ENCODE results near the gene MTARC2. TPM values are rescaled to one million over a fixed set of nuclear protein-coding genes. Genes with fewer than 3 reads are reported as not detected.

The MTARC2 gene
- total RNA-seq, 2 experiments from 2014 or later: not detected

DNA sequence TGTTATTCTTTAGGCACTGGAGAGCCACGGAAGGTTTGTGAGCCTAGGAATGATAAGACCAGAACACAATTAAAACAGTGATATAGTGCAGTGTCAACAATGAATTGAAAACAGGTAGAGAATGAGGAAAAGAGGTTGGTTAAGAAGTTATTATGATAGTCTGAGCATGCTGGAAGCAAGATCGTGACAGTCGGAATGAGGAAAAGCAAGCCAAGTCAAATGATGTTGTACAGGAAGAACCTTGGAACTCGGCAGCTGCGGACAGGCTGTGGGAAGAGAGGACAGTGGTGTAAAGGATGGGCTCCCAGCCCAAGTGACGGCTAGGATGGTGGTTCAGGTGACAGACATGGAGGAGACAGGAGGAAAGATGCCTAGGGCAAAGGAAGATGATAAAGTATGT lies 64.2 kb downstream of the MTARC2 start:
- no peak for DNase-seq
- Mint-ChIP-seq H3K36me3 (no peaks in the 10 kb centered on the region), H3K4me3 (no peak overlapping the region), H3K27ac (no peak overlapping the region), H3K4me1 (peaks cover 2% of the 10 kb centered on the region), H3K27me3 (peaks cover 34% of the 10 kb centered on the region), H3K9me3 (no peaks in the 10 kb centered on the region)

- H3K27me3 Mint-ChIP-seq: peaks cover 34% of the 10 kb centered on the region
- no peak overlapping the region for H3K4me3 Mint-ChIP-seq
- no peak for DNase-seq
Measured at GRCh38 chr1:220813013-220813412, 64.9 kb downstream of the MTARC2 start.

DNA sequence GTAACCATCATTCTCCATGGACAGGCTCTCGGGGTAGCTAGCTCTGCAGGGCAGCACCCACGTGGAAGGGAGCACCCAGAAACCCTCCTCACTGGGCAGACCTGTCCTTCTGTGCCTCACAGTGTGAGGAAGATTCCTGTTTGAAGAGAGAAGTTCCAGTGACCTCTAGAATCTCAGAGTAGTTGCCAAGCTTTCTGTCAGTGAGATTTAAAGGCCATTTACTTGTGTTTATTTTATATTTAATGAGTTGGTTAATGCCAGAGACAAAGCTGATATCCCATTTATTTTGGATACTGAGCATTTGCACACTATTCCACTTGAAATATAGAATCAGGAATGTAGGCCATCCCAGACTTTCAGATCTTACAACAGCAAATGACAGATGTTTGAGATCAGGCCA lies 67.3 kb downstream of the MTARC2 start:
- DNase-seq: no peak
- Mint-ChIP-seq H3K9me3 (no peaks in the 10 kb centered on the region), H3K27ac (no peak overlapping the region), H3K4me1 (peaks cover 1% of the 10 kb centered on the region), H3K4me3 (no peak overlapping the region), H3K27me3 (peaks cover 26% of the 10 kb centered on the region), H3K36me3 (no peaks in the 10 kb centered on the region)

More at GRCh38 chr1:220813013-220813412, 64.9 kb downstream of the MTARC2 start:
- H3K36me3 Mint-ChIP-seq: no peaks in the 10 kb centered on the region
- H3K4me1 Mint-ChIP-seq: peaks cover 2% of the 10 kb centered on the region
- no peaks in the 10 kb centered on the region for H3K9me3 Mint-ChIP-seq
- no peak overlapping the region for H3K27ac Mint-ChIP-seq

DNA sequence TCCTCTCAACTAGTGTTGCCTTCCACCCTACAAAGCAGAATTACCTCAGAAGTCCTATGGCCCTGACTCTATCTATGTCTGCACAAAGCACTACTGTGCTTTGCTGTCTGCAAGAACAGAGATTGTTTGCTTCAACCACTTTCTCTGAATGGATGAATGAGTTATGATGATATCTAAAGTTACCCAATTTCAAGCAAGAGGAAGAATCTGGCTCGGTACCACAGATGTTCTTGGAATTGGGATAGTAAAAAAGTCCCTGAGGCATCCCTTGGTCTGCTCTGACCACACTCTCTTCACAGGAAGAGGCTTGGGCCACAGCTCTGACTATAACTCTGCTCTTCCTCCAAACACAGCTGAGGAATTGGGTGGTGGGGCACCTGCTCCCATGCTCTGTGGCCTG lies 69.8 kb downstream of the MTARC2 start:
- Mint-ChIP-seq H3K36me3 (no peaks in the 10 kb centered on the region), H3K27me3 (peaks cover 17% of the 10 kb centered on the region), H3K4me1 (no peaks in the 10 kb centered on the region), H3K4me3 (no peak overlapping the region), H3K9me3 (no peaks in the 10 kb centered on the region), H3K27ac (no peak overlapping the region)
- no peak for DNase-seq

GRCh38 chr1:220818421-220819173 lies 70.5 kb downstream of the MTARC2 start:
- Mint-ChIP-seq H3K9me3 (no peaks in the 10 kb centered on the region), H3K27me3 (peaks cover 15% of the 10 kb centered on the region), H3K36me3 (no peaks in the 10 kb centered on the region), H3K27ac (no peak overlapping the region), H3K4me3 (no peak overlapping the region), H3K4me1 (no peaks in the 10 kb centered on the region)
- DNase-seq: no peak

- no peaks in the 10 kb centered on the region for H3K36me3 Mint-ChIP-seq
- no peak for DNase-seq
- H3K4me3 Mint-ChIP-seq: no peak overlapping the region
- no peaks in the 10 kb centered on the region for H3K9me3 Mint-ChIP-seq
- H3K27ac Mint-ChIP-seq: no peak overlapping the region
- no peaks in the 10 kb centered on the region for H3K4me1 Mint-ChIP-seq
- peaks cover 10% of the 10 kb centered on the region for H3K27me3 Mint-ChIP-seq
Measured at GRCh38 chr1:220819467-220820026, 71.4 kb downstream of the MTARC2 start.

GRCh38 chr1:220824031-220824989 lies 76.2 kb downstream of the MTARC2 start:
- no peak overlapping the region for H3K4me3 Mint-ChIP-seq
- no peaks in the 10 kb centered on the region for H3K4me1 Mint-ChIP-seq
- no peaks in the 10 kb centered on the region for H3K36me3 Mint-ChIP-seq
- peaks cover 18% of the 10 kb centered on the region for H3K27me3 Mint-ChIP-seq
- no peaks in the 10 kb centered on the region for H3K9me3 Mint-ChIP-seq
- H3K27ac Mint-ChIP-seq: no peak overlapping the region
- DNase-seq: no peak

DNA sequence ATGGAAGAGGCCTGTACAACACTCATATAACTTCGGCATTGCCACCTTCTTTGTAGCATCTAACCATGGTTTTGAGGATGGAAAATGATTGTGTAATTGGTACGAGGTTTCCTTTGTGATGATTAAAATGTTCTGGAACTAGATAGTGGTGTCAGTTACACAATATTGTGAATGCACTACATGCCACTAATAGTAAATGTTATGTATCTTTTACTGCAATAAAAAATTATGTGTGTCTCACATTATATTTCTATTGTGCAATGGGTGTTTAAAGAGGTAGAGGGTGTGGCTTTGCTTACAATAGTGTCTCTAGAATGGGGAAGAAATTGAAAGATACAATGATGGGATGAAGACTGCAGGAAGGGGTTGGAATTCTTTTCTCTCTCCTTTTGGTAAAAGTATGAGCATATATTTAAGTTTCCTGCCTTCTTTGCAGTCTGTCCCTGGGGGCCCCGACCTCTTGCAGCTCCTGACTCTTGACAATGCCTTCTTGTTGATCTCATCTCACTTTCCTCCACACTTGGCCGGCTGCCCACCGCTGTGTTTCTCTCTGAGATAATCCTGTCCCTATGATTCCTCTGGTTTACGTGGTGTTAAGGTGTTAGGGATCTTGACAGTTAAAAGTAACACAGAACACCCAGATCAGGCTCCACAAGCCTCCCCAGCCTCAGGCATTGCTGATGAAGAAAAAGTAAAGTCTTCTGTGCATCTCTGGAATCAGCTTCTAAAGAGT lies 77.9 kb downstream of the MTARC2 start:
- Mint-ChIP-seq H3K9me3 (no peaks in the 10 kb centered on the region), H3K4me1 (no peaks in the 10 kb centered on the region), H3K36me3 (no peaks in the 10 kb centered on the region), H3K27ac (no peak overlapping the region), H3K4me3 (no peak overlapping the region), H3K27me3 (peaks cover 22% of the 10 kb centered on the region)
- DNase-seq: no peak

DNA sequence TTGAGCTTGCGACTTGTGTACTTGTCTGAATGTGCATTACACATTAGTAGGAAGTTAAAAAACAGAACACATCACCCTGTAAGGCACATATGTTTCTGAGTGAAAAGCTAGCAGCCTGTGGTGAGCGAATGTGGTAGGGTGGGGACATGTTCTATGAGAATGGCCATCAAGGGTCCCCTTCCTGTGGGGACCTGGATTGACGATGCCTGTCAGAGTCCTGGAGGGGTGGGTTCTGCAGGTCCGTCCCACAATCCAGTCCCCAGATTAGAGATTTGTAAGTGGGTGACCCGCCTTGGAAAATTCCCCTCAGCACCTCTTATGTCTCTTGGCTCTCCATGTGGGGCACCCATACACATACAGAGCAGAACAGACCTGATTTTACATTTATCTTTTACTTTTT lies 78.6 kb downstream of the MTARC2 start:
- Mint-ChIP-seq H3K9me3 (no peaks in the 10 kb centered on the region), H3K27me3 (peaks cover 24% of the 10 kb centered on the region)

DNA sequence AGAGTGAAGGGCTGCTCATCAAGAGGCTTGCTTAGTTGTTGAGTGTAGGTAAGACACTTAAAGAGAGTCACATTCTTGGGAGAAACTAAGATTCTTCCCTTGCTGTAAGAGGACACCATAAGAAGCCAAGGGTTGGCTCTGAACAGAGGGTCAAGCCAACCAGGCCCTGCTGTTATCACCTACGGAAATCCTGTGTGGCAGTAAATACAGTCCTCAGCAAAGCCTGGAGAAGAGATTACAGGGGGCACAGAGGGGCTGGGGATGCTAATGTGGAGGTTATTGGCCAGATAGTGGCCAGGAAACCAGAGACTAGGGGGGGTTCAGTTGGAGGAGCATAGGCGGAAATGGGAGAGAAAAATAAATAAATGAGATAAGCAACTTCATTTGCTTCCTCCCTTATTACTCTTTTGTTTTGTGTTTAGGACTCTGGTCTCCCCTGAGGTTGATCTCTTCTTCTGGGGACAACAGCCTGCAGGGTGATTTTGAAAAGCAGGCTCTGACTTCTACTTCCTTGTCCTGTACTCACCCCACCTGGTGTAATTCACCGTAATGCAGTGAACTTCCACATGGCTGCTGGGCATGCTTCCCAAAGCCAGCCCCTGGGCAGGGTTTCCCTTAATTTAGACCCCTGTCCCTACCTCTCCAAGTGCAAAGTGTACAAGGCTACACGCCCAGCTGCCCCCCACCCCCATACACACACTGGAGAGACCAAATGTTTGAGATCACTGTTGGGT lies 79.5 kb downstream of the MTARC2 start:
- Mint-ChIP-seq H3K36me3 (no peaks in the 10 kb centered on the region), H3K27me3 (peaks cover 18% of the 10 kb centered on the region), H3K4me1 (no peaks in the 10 kb centered on the region), H3K9me3 (no peaks in the 10 kb centered on the region), H3K27ac (no peak overlapping the region), H3K4me3 (no peak overlapping the region)
- DNase-seq: no peak

More for the DNA sequence above, 78.6 kb downstream of the MTARC2 start:
- Mint-ChIP-seq H3K36me3 (no peaks in the 10 kb centered on the region), H3K4me1 (no peaks in the 10 kb centered on the region), H3K4me3 (no peak overlapping the region), H3K27ac (no peak overlapping the region)
- DNase-seq: no peak

DNA sequence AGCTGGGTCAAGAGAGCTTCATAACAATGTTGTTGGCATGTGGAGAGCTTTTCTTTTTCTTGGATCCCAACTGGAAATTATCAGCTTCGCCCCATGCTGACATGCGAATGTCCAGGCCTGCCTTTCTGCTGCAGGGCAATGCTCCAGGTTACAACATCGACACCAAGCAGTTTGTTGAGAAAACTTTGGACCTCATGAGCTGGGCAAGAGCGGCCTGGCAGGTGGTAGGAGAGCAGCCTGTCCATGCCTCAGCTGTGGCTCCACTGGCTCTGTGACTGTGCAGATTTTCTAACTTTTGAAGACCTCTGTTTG lies 80.0 kb downstream of the MTARC2 start:
- Mint-ChIP-seq H3K27me3 (peaks cover 18% of the 10 kb centered on the region), H3K4me1 (no peaks in the 10 kb centered on the region), H3K27ac (no peak overlapping the region), H3K36me3 (no peaks in the 10 kb centered on the region), H3K9me3 (no peaks in the 10 kb centered on the region), H3K4me3 (no peak overlapping the region)
- no peak for DNase-seq

GRCh38 chr1:220828950-220829586 lies 80.9 kb downstream of the MTARC2 start:
- Mint-ChIP-seq H3K36me3 (no peaks in the 10 kb centered on the region), H3K9me3 (no peaks in the 10 kb centered on the region), H3K4me1 (no peaks in the 10 kb centered on the region), H3K27me3 (peaks cover 17% of the 10 kb centered on the region), H3K4me3 (no peak overlapping the region), H3K27ac (no peak overlapping the region)
- no peak for DNase-seq

DNA sequence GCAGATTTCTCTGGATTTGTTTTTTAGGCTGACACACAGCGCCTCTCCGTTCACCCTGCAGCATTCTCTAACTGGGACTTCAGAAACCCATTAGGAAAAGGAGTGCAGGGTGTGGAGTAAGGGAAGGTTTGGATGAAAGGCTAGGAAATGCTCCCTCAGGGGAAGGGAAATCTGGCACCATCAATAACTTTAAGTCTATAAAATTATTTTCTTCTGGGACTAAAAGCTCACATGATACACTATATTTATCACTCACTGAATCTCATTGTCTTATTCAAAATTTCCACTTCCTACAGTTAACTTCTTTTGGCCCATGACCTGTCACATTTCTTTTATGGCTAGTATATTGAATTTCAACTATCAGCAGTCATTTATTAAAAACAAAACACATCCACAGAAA lies 85.3 kb downstream of the MTARC2 start:
- no peak for DNase-seq
- no peaks in the 10 kb centered on the region for H3K9me3 Mint-ChIP-seq
- H3K4me1 Mint-ChIP-seq: no peaks in the 10 kb centered on the region
- H3K27ac Mint-ChIP-seq: no peak overlapping the region
- H3K27me3 Mint-ChIP-seq: peaks cover 15% of the 10 kb centered on the region
- H3K36me3 Mint-ChIP-seq: no peaks in the 10 kb centered on the region
- H3K4me3 Mint-ChIP-seq: no peak overlapping the region
